Ammon's horn (tissue), 1 donor: ENCODE measurements around the gene CCNYL1.

ENCODE experiments used
- DNase-seq: peaks from one replicate; pipeline ENCODE4 v3.0.0-alpha.2; 2016; ENCODE audit warnings: low spot score

Gene CCNYL1

DNA sequence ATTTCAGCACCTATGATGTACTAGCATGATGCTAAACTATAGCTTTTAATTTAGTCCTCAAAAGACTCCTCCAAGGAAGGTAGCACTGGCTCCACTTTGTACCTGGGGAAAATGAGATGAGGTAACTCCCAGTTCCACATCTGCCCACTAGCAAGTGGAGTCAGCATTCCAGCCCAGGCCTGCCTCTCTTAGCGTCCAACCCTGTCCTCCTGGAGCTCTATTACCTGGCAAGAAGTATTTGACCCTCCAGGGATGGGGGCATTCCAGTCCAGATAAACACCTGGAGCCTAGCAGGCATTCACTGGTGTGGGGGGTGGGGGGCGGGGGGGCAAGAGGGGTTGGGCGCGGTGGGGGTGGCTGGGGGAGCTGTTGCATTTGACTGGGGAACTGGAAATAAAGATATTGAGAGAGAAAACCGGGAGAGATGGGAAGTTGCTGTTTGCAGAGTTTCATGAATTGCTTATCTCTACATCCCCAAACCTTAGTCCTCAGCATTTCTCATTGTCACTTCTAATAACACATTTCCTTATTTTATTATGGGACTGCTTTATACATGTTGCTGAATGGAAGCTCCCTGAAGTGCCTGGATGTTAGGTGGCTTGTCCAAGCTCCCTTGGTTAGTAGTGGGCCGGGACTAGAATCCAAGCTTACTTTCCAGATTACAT is 80.3 kb downstream of the CCNYL1 start:
- no peak for DNase-seq

DNA sequence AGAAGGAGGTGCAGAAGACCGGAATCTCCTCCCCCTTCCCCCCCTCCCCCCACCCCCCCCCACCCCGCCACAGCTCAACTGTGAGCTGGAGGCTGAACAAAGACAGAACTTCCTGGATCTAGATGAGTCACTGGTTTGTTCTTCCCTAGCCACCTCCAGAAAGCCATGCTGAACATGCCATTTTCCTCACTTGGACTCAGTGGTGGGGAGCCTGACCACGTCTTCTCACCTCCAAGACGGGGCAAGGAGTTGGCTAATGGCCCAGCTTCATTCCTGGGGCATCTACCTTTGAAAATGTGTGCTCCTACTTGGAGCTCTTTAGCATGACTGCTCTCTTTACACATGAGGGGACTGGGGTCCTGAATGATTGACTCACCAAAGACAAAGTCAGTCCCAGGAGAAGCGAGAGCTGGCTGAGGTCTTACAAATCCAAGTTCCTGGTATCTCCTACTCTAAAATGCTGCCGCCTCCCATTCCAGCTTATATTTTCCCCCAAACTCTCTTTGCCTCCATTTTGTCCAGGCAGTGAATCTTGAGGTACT is 80.9 kb downstream of the CCNYL1 start:
- no peak for DNase-seq

DNA sequence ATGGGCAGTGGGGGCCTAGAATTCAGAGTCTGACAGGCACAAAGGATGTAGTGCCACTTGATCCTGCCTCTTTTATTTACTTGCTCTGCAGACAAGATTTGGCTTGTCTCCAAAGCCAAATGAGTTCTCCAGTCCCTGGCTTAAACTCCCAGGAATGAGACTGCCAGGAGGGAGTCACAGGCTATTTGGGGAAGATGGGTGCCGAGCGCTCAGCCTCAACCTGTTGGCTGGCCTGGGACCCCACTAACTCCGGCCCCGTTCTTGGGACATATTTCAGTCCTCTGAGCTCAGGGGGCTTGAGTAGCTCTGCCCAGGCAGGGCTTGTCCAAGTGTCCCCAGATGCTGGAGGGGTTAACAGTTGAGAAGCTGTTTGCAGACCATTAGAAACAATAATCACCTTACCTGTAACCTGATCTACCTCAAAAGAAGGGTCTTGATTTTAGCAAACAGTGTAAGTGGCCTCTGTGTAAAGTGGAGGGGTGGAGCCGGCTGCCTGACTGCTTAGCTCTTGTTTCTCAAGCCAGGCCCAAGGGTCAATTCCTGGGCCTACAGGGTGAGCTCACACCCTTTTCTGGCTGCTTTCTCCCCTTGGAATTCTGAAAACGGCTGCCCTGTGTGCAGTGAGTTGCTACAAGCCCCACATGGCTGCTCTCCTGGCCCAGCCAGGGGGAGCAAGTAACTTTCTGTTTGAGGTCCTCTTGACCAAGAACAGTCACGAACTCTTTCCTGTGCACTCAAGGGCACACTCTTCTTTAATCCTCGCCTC is 85.3 kb downstream of the CCNYL1 start:
- no peak for DNase-seq

DNA sequence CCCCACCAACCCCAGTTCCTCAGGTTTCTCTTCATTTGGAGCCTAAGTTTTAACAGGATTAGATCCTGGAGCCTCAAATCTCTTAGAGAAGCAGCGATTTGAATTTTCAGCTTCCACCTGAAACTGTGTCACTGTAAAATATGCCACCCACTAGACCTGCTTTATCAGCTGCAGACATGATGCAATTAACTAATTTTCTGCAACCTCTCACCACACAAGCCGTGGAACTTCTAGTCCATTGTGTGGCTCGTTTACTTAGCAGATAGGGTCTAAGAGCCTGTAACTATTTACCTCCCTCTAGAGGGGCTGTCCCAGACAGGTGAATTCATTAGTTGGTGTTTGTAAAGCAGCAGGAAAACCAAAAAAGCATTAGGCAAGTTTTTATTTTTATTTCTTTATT is 89.8 kb downstream of the CCNYL1 start:
- DNase-seq = no peak

DNA sequence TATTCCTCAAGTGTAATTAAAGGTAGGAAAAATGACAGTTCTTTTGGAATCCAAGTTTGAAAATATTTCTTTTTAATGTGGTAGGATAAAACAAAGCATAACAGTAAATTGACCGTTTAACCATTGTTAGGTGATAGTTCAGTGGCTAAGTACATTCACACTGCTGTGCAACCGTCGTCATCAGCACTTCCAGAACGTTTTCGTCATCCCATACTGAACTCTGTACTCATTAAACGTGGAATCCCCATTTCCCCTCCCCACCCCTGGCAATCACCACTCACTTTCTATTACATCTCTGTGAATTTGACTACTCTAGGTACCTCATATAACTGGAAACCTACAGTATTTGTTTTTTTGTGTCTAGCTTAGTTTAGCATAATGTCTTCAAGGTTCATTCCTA is 91.2 kb downstream of the CCNYL1 start:
- DNase-seq = no peak
